K562 (cell line): ENCODE data around the gene NPAS2. TPM values are rescaled to one million over a fixed set of nuclear protein-coding genes. Genes with fewer than 3 reads are reported as not detected.

Experiments used
- ATAC-seq: fragments of 200-7000 bp; cut with Tn5 transposase; 3 replicates; pipeline ENCODE4 v1.9.1; 2020; ENCODE audit warnings: moderate library complexity
- BruUV-seq: library from RNA; stranded (reverse); fragments of 400-500 nt; replicated peaks from 2 replicates; lab custom pipeline; 2021; lab: Mats Ljungman, UMichigan
- CTCF ChIA-PET: fragments of 300-600 bp; formaldehyde crosslinking; extraction: SDS; loops from one replicate; lab custom pipeline; 2021; ENCODE audit warnings: low intra/inter-chr PET ratio; lab: Yijun Ruan, JAX
- POLR2A ChIA-PET: fragments of 300-600, 350-650 bp; sonication (Branson Sonifier 250); formaldehyde crosslinking; extraction: SDS; loops from one replicate; lab custom pipeline; 2021; ENCODE audit warnings: antibody characterized with exemption, inconsistent platforms; lab: Yijun Ruan, JAX
- DNase-seq, 4 experiments: peaks; one replicate each; pipeline versions ENCODE4 v3.0.0 to v3.0.0-alpha.2; 2011 to 2018; ENCODE audit warnings: low spot score in 3 of 4, mixed read lengths in 3 of 4; ENCODE audit errors: extremely low read depth in 1 of 4
- FAIRE-seq: peaks from 2 replicates; lab custom pipeline; 2011; peaks lifted over from hg19 to GRCh38; lab: Jason Lieb, UNC
- H2AFZ ChIP-seq: 2 replicates; pipeline ENCODE4 v1.6.0; 2011; ENCODE audit warnings: low read depth, low read length, control low read depth, inconsistent platforms
- H3K27ac ChIP-seq: fragments of 200-600 bp; 3 replicates; pipeline ENCODE4 v1.8.0; 2011; ENCODE audit warnings: low read depth, mild to moderate bottlenecking, control low read depth, inconsistent platforms, low read length, moderate library complexity, mixed read lengths; ENCODE audit errors: extremely low read depth
- H3K27me3 ChIP-seq, 2 experiments: fragments of 300-600 bp in 1 of 2; 2 replicates in 1 of 2; 3 replicates in 1 of 2; pipeline versions ENCODE4 v1.6.0 to v1.8.0; 2011; ENCODE audit warnings: inconsistent platforms in 2 of 2, low read length in 2 of 2, mild to moderate bottlenecking in 1 of 2, mixed read lengths in 1 of 2, moderate library complexity in 1 of 2; ENCODE audit not compliant: control insufficient read depth in 2 of 2, insufficient read depth in 2 of 2
- H3K36me3 ChIP-seq: fragments of 300-600 bp; 3 replicates; pipeline ENCODE4 v1.8.0; 2011; ENCODE audit warnings: mild to moderate bottlenecking, low read length, inconsistent platforms; ENCODE audit not compliant: control insufficient read depth, insufficient read depth
- H3K4me1 ChIP-seq, 2 experiments: fragments of 200-600 bp in 1 of 2; replicated peaks in 1 of 2; 2 replicates in 1 of 2; 3 replicates in 1 of 2; pipeline versions ENCODE4 v1.5.1 to v1.8.0; 2011; ENCODE audit warnings: inconsistent platforms in 2 of 2, low read length in 2 of 2, mild to moderate bottlenecking in 1 of 2, mixed read lengths in 1 of 2, moderate library complexity in 1 of 2; ENCODE audit not compliant: control insufficient read depth in 2 of 2, insufficient read depth in 2 of 2
- H3K4me2 ChIP-seq: 2 replicates; pipeline ENCODE4 v1.6.1; 2011; ENCODE audit warnings: low read length, control low read depth, inconsistent platforms, mixed read lengths; ENCODE audit not compliant: insufficient read depth
- H3K4me3 ChIP-seq: fragments of 200-600 bp; sonication (generic), shearing (Covaris generic); 2 replicates; pipeline ENCODE4 v1.5.1; 2016; ENCODE audit warnings: control low read depth, inconsistent platforms
- H3K79me2 ChIP-seq: fragments of 200-600 bp; 3 replicates; pipeline ENCODE4 v1.8.0; 2011; ENCODE audit warnings: low read length, inconsistent platforms; ENCODE audit not compliant: control insufficient read depth, insufficient read depth
- H3K9ac ChIP-seq, 2 experiments: 2 replicates each; pipeline versions ENCODE4 v1.6.0 to v1.6.1; 2011; ENCODE audit warnings: low read depth in 2 of 2, low read length in 2 of 2, control low read depth in 1 of 2, inconsistent platforms in 1 of 2, mild to moderate bottlenecking in 1 of 2, mixed read lengths in 1 of 2; ENCODE audit not compliant: insufficient read depth in 1 of 2
- H3K9me1 ChIP-seq: one replicate; pipeline ENCODE4 v1.6.0; 2011; ENCODE audit warnings: inconsistent platforms, mild to moderate bottlenecking, low read length, moderate library complexity; ENCODE audit not compliant: control insufficient read depth, insufficient read depth
- H3K9me3 ChIP-seq: replicated peaks from 2 replicates; pipeline ENCODE4 v1.5.1; 2011; ENCODE audit warnings: low read depth, low read length, inconsistent platforms; ENCODE audit not compliant: control insufficient read depth, insufficient read depth
- H4K20me1 ChIP-seq: replicated peaks from 2 replicates; pipeline ENCODE4 v1.6.1; 2011; ENCODE audit warnings: low read length, inconsistent platforms, mixed read lengths; ENCODE audit not compliant: control insufficient read depth, insufficient read depth
- CREB3L1 ChIP-seq: fragments of 450-650 bp; IDR thresholded peaks from 2 replicates; pipeline ENCODE4 v1.6.1; 2014; ENCODE audit warnings: low read depth, mild to moderate bottlenecking, moderate library complexity, borderline replicate concordance
- ELF1 ChIP-seq: fragments of 200-800 bp; sonication (Bioruptor generic); IDR thresholded peaks from 2 replicates; pipeline ENCODE4 v1.6.1; 2016; ENCODE audit warnings: missing genetic modification characterization, missing compliant biosample characterization
- MCM3 ChIP-seq: fragments of 450-650 bp; IDR thresholded peaks from 2 replicates; pipeline ENCODE4 v1.6.1; 2016
- PCBP1 ChIP-seq: fragments of 200-400 bp; formaldehyde crosslinking; IDR thresholded peaks from 2 replicates; pipeline ENCODE4 v1.6.1; 2018; ENCODE audit warnings: mild to moderate bottlenecking, low read depth, low read length; ENCODE audit not compliant: poor library complexity, severe bottlenecking
- SMARCA4 ChIP-seq: fragments of 450-650 bp; IDR thresholded peaks from 2 replicates; pipeline ENCODE4 v1.6.1; 2016
- ZFP91 ChIP-seq: sonication (generic); formaldehyde crosslinking; IDR thresholded peaks from 2 replicates; pipeline ENCODE4 v1.8.0; 2022; ENCODE audit warnings: mild to moderate bottlenecking, missing genetic modification reagents
- ZNF124 ChIP-seq: sonication (generic); formaldehyde crosslinking; IDR thresholded peaks from 2 replicates; pipeline ENCODE4 v1.8.1; 2022; ENCODE audit warnings: missing genetic modification reagents
- ZNF592 ChIP-seq: fragments of 450-650 bp; IDR thresholded peaks from 2 replicates; pipeline ENCODE4 v1.6.1; 2017; ENCODE audit warnings: antibody characterized with exemption, mild to moderate bottlenecking
- ZNF764 ChIP-seq: fragments of 250-450 bp; sonication (Bioruptor Pico); IDR thresholded peaks from 2 replicates; pipeline ENCODE4 v1.4.0; 2020; ENCODE audit warnings: low read depth, mild to moderate bottlenecking, moderate library complexity
- ZNF766 ChIP-seq: fragments of 200-800 bp; sonication (Bioruptor generic); conservative IDR thresholded peaks from 2 replicates; pipeline ENCODE4 v1.6.1; 2016; ENCODE audit warnings: missing genetic modification characterization, missing compliant biosample characterization
- ZZZ3 ChIP-seq: fragments of 450-650 bp; IDR thresholded peaks from 2 replicates; pipeline ENCODE4 v1.6.1; 2016; ENCODE audit warnings: antibody characterized with exemption, mild to moderate bottlenecking, moderate library complexity
- WGBS: fragments of 100-300 bp; shearing (Covaris generic); methylation state at CpG from one replicate; pipeline ENCODE4 v1.1.6; 2016; ENCODE audit warnings: low coverage, mixed read lengths; ENCODE audit not compliant: insufficient coverage; ENCODE audit errors: missing lambda C conversion rate; 5-methylcytosine and 5-hydroxymethylcytosine counted together
- in situ Hi-C: fragments of 300-500 bp; cut with MboI; formaldehyde crosslinking; loops from 4 replicates; pipeline ENCODE4 v1.15.0; 2018; ENCODE audit warnings: inconsistent platforms, mixed read lengths
- intact Hi-C: fragments of 100-400 bp; cut with micrococcal nuclease; formaldehyde crosslinking; loops from 2 replicates; pipeline ENCODE4 v1.14.2; 2022
- polyA plus RNA-seq, 8 experiments: library from polyadenylated mRNA; depleted of rRNA in 4 of 8; stranded (reverse) in 5 of 8; unstranded in 3 of 8; fragments of >200 nt; fragmentation: Nextera tagmentation in 2 of 8; fragmentation: Illumina TruSeq in 1 of 8; extraction: Ambion mirVana in 2 of 8; extraction: Trizol in 1 of 8; gene quantifications; 2 replicates each; pipeline versions ENCODE4 v1.2.1 to v1.2.3, GENCODE V29; 2011 to 2014; ENCODE audit warnings: inconsistent platforms in 1 of 8, missing spikeins in 1 of 8
- total RNA-seq, 7 experiments: library from RNA; depleted of rRNA in 6 of 7; stranded (reverse); fragments of >200 nt in 6 of 7; fragmentation: Illumina TruSeq in 2 of 7; extraction: Trizol in 2 of 7; gene quantifications; 2 replicates each; pipeline versions ENCODE4 v1.2.1 to v1.2.3, GENCODE V29; 2011 to 2021; ENCODE audit warnings: low replicate concordance in 1 of 7
- TF ChIP-seq, protein P1 (sequence below), 2 experiments: IDR thresholded peaks; 2 replicates each; pipeline ENCODE4 v1.6.1; 2011; ENCODE audit warnings: borderline replicate concordance in 1 of 2, control low read depth in 1 of 2, low read depth in 1 of 2, low read length in 1 of 2, mild to moderate bottlenecking in 1 of 2, mixed read lengths in 1 of 2, moderate library complexity in 1 of 2; ENCODE audit not compliant: insufficient read depth in 1 of 2, insufficient read length in 1 of 2, poor library complexity in 1 of 2, severe bottlenecking in 1 of 2; ENCODE audit errors: extremely low read depth in 1 of 2

NPAS2 gene
- total and polyA plus RNA-seq, 9 of the 15 experiments (the other 6 are each of a cell fraction or from before 2014, with no cell fraction given), result 0.06 to 0.29 (median 0.07) TPM; not detected in 5

GRCh38 chr2:100953406-100954043 is 133.6 kb downstream of the NPAS2 start:
- POLR2A ChIA-PET, result no interaction called here
- no peak for ATAC-seq
- intact Hi-C loops (no loop called here), in situ Hi-C loops (no loop called here)
- no peaks in the 10 kb centered on the region for H3K9me3 ChIP-seq
- H3K4me1 ChIP-seq, result no peaks in the 10 kb centered on the region
- CTCF ChIA-PET, result interaction anchor here (0.6 kb wide), 1 partner anchor 31 kb away, joined by 3 read pairs; no protein-coding TSS in a partner anchor
- H3K36me3 ChIP-seq, result no peaks in the 10 kb centered on the region
- H3K4me2 ChIP-seq, result no peak overlapping the region
- no peak overlapping the region for H3K9ac ChIP-seq
- H4K20me1 ChIP-seq, result no peaks in the 10 kb centered on the region
- peaks cover 19 to 42% of the 10 kb centered on the region in 2 experiments for H3K27me3 ChIP-seq
- no peak overlapping the region for H3K27ac ChIP-seq
- H3K9me1 ChIP-seq, result no peaks in the 10 kb centered on the region
- WGBS, result 12% methylated on average over 11 of the region's 11 CpGs
- no peaks in the 10 kb centered on the region for H3K79me2 ChIP-seq
- H3K4me3 ChIP-seq, result no peak overlapping the region
- no TSS peak for BruUV-seq
- DNase-seq, result no peak
- no peak overlapping the region for H2AFZ ChIP-seq
- FAIRE-seq, result no peak
- TF ChIP-seq ZNF592, result no peak
- TF ChIP-seq CREB3L1, result no peak
- TF ChIP-seq SMARCA4, result no peak
- no peak for TF ChIP-seq ZNF766 (CRISPR knock-in tag)
- TF ChIP-seq MCM3, result no peak
- TF ChIP-seq, protein P1, sequence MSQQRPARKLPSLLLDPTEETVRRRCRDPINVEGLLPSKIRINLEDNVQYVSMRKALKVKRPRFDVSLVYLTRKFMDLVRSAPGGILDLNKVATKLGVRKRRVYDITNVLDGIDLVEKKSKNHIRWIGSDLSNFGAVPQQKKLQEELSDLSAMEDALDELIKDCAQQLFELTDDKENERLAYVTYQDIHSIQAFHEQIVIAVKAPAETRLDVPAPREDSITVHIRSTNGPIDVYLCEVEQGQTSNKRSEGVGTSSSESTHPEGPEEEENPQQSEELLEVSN (IDR thresholded peaks at IDR 0.05; ENCODE audit: borderline replicate concordance in 1 of 2, extremely low read depth in 1 of 2, insufficient read depth in 1 of 2, insufficient read length in 1 of 2, low read depth in 1 of 2, low read length in 1 of 2, poor library complexity in 1 of 2, severe bottlenecking in 1 of 2), result no peak
- no peak for TF ChIP-seq ZFP91 (CRISPR knock-in tag)
- TF ChIP-seq ZNF124 (CRISPR knock-in tag), result no peak
- no peak for TF ChIP-seq ZNF764 (CRISPR knock-in tag)
- TF ChIP-seq PCBP1, result no peak
- no peak for TF ChIP-seq ELF1 (tag)
- no peak for TF ChIP-seq ZZZ3
